Liver (tissue), 9 donors: ENCODE data around the gene GCNT2. TPM values are rescaled to one million over a fixed set of nuclear protein-coding genes. Genes with fewer than 3 reads are reported as not detected.
"Not testable (repeated sequence)": the region's sequence is repeated elsewhere in the genome, so short reads cannot be mapped to it uniquely, and the experiment has no call there.

Source experiments
- DNase-seq: peaks from one replicate; pipeline ENCODE4 v3.0.0-alpha.2; 2017; ENCODE audit warnings: low spot score
- H3K27ac ChIP-seq, 2 donors: one replicate each; pipeline ENCODE4 v1.7.0; 2013; ENCODE audit warnings: inconsistent platforms in 2 of 2, low read length in 2 of 2, control low read depth in 1 of 2, low read depth in 1 of 2, mild to moderate bottlenecking in 1 of 2
- H3K27me3 ChIP-seq, 4 donors: one replicate each; pipeline versions ENCODE4 v1.6.1 to v1.7.0; 2013; ENCODE audit warnings: low read length in 3 of 4, inconsistent platforms in 1 of 4, mild to moderate bottlenecking in 1 of 4, moderate library complexity in 1 of 4; ENCODE audit not compliant: control insufficient read depth in 4 of 4, insufficient read depth in 4 of 4
- H3K36me3 ChIP-seq, 4 donors: one replicate each; pipeline versions ENCODE4 v1.6.1 to v1.7.0; 2013; ENCODE audit warnings: low read length in 3 of 4, mild to moderate bottlenecking in 3 of 4, low read depth in 1 of 4, moderate library complexity in 1 of 4; ENCODE audit not compliant: control insufficient read depth in 4 of 4, insufficient read depth in 3 of 4
- H3K4me1 ChIP-seq, 4 donors: one replicate each; pipeline versions ENCODE4 v1.6.1 to v1.7.0; 2013; ENCODE audit warnings: low read length in 3 of 4, mild to moderate bottlenecking in 3 of 4, moderate library complexity in 1 of 4; ENCODE audit not compliant: control insufficient read depth in 4 of 4, insufficient read depth in 4 of 4
- H3K4me3 ChIP-seq, 3 donors: one replicate each; pipeline versions ENCODE4 v1.6.1 to v1.7.0; 2013; ENCODE audit warnings: low read length in 3 of 3, control low read depth in 1 of 3, low read depth in 1 of 3, mild to moderate bottlenecking in 1 of 3
- H3K9ac ChIP-seq, 2 donors: one replicate each; pipeline ENCODE4 v1.7.0; 2013; ENCODE audit warnings: low read length in 2 of 2, mild to moderate bottlenecking in 2 of 2, moderate library complexity in 2 of 2, control low read depth in 1 of 2, low read depth in 1 of 2
- H3K9me3 ChIP-seq, 4 donors: one replicate each; pipeline versions ENCODE4 v1.6.1 to v1.7.0; 2013; ENCODE audit warnings: low read length in 3 of 4; ENCODE audit not compliant: control insufficient read depth in 4 of 4
- EGR1 ChIP-seq, 2 donors: IDR thresholded peaks; 2 replicates each; pipeline ENCODE4 v1.6.1; 2016 to 2018; ENCODE audit warnings: antibody characterized with exemption in 2 of 2, low read depth in 2 of 2
- GABPA ChIP-seq, 2 donors: IDR thresholded peaks in 1 of 2; conservative IDR thresholded peaks in 1 of 2; 2 replicates each; pipeline ENCODE4 v1.6.1; 2016; ENCODE audit warnings: antibody characterized with exemption in 2 of 2, mild to moderate bottlenecking in 1 of 2, moderate library complexity in 1 of 2
- HNF4A ChIP-seq, 2 donors: conservative IDR thresholded peaks; 2 replicates each; pipeline ENCODE4 v1.6.1; 2016; ENCODE audit warnings: antibody characterized with exemption in 2 of 2, mild to moderate bottlenecking in 2 of 2
- JUND ChIP-seq, 2 donors: IDR thresholded peaks; 2 replicates each; pipeline ENCODE4 v1.6.1; 2016; ENCODE audit warnings: antibody characterized with exemption in 2 of 2
- NR2F2 ChIP-seq: IDR thresholded peaks from 2 replicates; pipeline ENCODE4 v1.6.1; 2016; ENCODE audit warnings: antibody characterized with exemption
- RAD21 ChIP-seq, 2 donors: IDR thresholded peaks; 2 replicates each; pipeline ENCODE4 v1.6.1; 2016; ENCODE audit warnings: antibody characterized with exemption in 2 of 2, mild to moderate bottlenecking in 2 of 2
- RXRA ChIP-seq, 2 donors: IDR thresholded peaks; 2 replicates each; pipeline ENCODE4 v1.6.1; 2017 to 2018; ENCODE audit warnings: antibody characterized with exemption in 2 of 2, mild to moderate bottlenecking in 1 of 2
- SP1 ChIP-seq: IDR thresholded peaks from 2 replicates; pipeline ENCODE4 v1.6.1; 2018; ENCODE audit warnings: antibody characterized with exemption, mild to moderate bottlenecking
- TAF1 ChIP-seq: conservative IDR thresholded peaks from 2 replicates; pipeline ENCODE4 v1.6.1; 2016; ENCODE audit warnings: antibody characterized with exemption, mild to moderate bottlenecking
- ZBTB33 ChIP-seq: IDR thresholded peaks from 2 replicates; pipeline ENCODE4 v1.6.1; 2016; ENCODE audit warnings: antibody characterized with exemption
- WGBS: extraction: QIAGEN DNeasy Blood & Tissue Kit; methylation state at CpG from one replicate; pipeline ENCODE4 v1.1.7; 2013; 5-methylcytosine and 5-hydroxymethylcytosine counted together
- polyA plus RNA-seq, 2 donors: library from polyadenylated mRNA; stranded (reverse) in 1 of 2; unstranded in 1 of 2; fragments of 200-250 nt in 1 of 2; fragments of >200 nt in 1 of 2; fragmentation: Nextera tagmentation in 1 of 2; extraction: Ambion mirVana in 1 of 2; gene quantifications; one replicate each; pipeline versions ENCODE4 v1.2.1 to v1.2.3, GENCODE V29; 2013 to 2015
- total RNA-seq, 2 donors: library from RNA; depleted of rRNA; stranded (reverse); fragments of >200 nt; gene quantifications; one replicate each; pipeline ENCODE4 v1.2.3, GENCODE V29; 2014
- TF ChIP-seq, protein P1 (sequence below): IDR thresholded peaks from 2 replicates; pipeline ENCODE4 v1.6.1; 2016; ENCODE audit warnings: antibody characterized with exemption
- TF ChIP-seq, protein P2 (sequence below): fragments of 150-350 bp; IDR thresholded peaks from 2 replicates; pipeline ENCODE4 v1.5.1; 2017; ENCODE audit warnings: improper control_type of control experiment, low read depth, low read length; ENCODE audit not compliant: missing input control
- TF ChIP-seq, protein P3 (sequence below): IDR thresholded peaks from 2 replicates; pipeline ENCODE4 v1.6.1; 2016; ENCODE audit warnings: antibody characterized with exemption
- donor health status: healthy.
- donor health status: healthy.
- donor health status: healthy.
- donor health status: healthy.
- donor health status: healthy.

Gene GCNT2
- total and polyA plus RNA-seq, 4 donors = 2.8 to 16.7 (median 4.2) TPM

GRCh38 chr6:10659699-10660348 is 138.7 kb downstream of the GCNT2 start:
- no peak overlapping the region for H3K4me3 ChIP-seq
- peaks cover 0 to 5% (median 0%) of the 10 kb centered on the region in 4 donors for H3K9me3 ChIP-seq
- TF ChIP-seq TAF1 = no peak
- no peak for TF ChIP-seq ZBTB33
- no peak for TF ChIP-seq JUND (IDR thresholded peaks at IDR 0.05)
- TF ChIP-seq GABPA (IDR thresholded peaks at IDR 0.05 in 1 of 2, conservative IDR thresholded peaks at IDR 0.05 in 1 of 2) = no peak
- TF ChIP-seq EGR1 (IDR thresholded peaks at IDR 0.05; ENCODE audit: low read depth in 2 of 2) = no peak
- TF ChIP-seq, protein P1, sequence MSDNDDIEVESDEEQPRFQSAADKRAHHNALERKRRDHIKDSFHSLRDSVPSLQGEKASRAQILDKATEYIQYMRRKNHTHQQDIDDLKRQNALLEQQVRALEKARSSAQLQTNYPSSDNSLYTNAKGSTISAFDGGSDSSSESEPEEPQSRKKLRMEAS = no peak
- TF ChIP-seq, protein P2, sequence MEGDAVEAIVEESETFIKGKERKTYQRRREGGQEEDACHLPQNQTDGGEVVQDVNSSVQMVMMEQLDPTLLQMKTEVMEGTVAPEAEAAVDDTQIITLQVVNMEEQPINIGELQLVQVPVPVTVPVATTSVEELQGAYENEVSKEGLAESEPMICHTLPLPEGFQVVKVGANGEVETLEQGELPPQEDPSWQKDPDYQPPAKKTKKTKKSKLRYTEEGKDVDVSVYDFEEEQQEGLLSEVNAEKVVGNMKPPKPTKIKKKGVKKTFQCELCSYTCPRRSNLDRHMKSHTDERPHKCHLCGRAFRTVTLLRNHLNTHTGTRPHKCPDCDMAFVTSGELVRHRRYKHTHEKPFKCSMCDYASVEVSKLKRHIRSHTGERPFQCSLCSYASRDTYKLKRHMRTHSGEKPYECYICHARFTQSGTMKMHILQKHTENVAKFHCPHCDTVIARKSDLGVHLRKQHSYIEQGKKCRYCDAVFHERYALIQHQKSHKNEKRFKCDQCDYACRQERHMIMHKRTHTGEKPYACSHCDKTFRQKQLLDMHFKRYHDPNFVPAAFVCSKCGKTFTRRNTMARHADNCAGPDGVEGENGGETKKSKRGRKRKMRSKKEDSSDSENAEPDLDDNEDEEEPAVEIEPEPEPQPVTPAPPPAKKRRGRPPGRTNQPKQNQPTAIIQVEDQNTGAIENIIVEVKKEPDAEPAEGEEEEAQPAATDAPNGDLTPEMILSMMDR = no peak
- TF ChIP-seq, protein P3, sequence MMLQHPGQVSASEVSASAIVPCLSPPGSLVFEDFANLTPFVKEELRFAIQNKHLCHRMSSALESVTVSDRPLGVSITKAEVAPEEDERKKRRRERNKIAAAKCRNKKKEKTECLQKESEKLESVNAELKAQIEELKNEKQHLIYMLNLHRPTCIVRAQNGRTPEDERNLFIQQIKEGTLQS = no peak
- TF ChIP-seq SP1 = no peak
- no peak for TF ChIP-seq RAD21 (IDR thresholded peaks at IDR 0.05)
- TF ChIP-seq HNF4A (conservative IDR thresholded peaks at IDR 0.05) = no peak
- TF ChIP-seq RXRA (IDR thresholded peaks at IDR 0.05) = no peak
- no peak for TF ChIP-seq NR2F2
- no peaks in the 10 kb centered on the region for H3K4me1 ChIP-seq
- no peak overlapping the region for H3K27ac ChIP-seq
- WGBS = 84% methylated on average over 48 of the region's 48 CpGs
- H3K36me3 ChIP-seq = no peaks in the 10 kb centered on the region
- H3K9ac ChIP-seq = no peak overlapping the region
- DNase-seq = no peak
- H3K27me3 ChIP-seq = no peaks in the 10 kb centered on the region

GRCh38 chr6:10660431-10661191 is 139.5 kb downstream of the GCNT2 start:
- not testable (repeated sequence) for H3K36me3 ChIP-seq, DNase-seq, H3K27ac ChIP-seq, H3K9me3 ChIP-seq, H3K4me3 ChIP-seq, H3K27me3 ChIP-seq, H3K4me1 ChIP-seq, H3K9ac ChIP-seq
- WGBS = 90% methylated on average over 11 of the region's 11 CpGs
